Measurements from ENCODE around the gene DAB1.

DAB1 gene

GRCh38 chr1:57036641-57037579 is 386.9 kb downstream of the DAB1 start:
- Histone ChIP-seq H3K4me2 (ENCODE audit: low read depth, low read length, poor library complexity, severe bottlenecking) (no peak overlapping the region), H3K4me3 (ENCODE audit: insufficient read depth, low read length, poor library complexity, severe bottlenecking) (no peak overlapping the region), H3K27me3 (ENCODE audit: low read length) (no peaks in the 10 kb centered on the region), H3K79me2 (ENCODE audit: insufficient read depth, low read length) (no peaks in the 10 kb centered on the region), H3K9me2 (replicated peaks; ENCODE audit: insufficient read depth, low read length) (0 out of 2 replicates have a peak, but pooled peaks cover 3% of the 10 kb centered on the region), H4K20me1 (ENCODE audit: low read depth, low read length) (no peaks in the 10 kb centered on the region), H3K36me3 (ENCODE audit: low read length) (no peaks in the 10 kb centered on the region), H3K9ac (ENCODE audit: low read length) (no peak overlapping the region), H2AFZ (ENCODE audit: low read depth, low read length, severe bottlenecking) (no peak overlapping the region), H3F3A (ENCODE audit: insufficient read depth) (no peaks in the 10 kb centered on the region), H3K9me3 (ENCODE audit: insufficient read depth, low read length) (no peaks in the 10 kb centered on the region), H3K27ac (ENCODE audit: low read depth, low read length) (no peak overlapping the region)
- TF ChIP-seq CTCF (IDR thresholded peaks at IDR 0.05; ENCODE audit: insufficient read depth, low read length, poor library complexity, severe bottlenecking) (no peak), EZH2phosphoT487 (conservative IDR thresholded peaks at IDR 0.05; ENCODE audit: low read length) (no peak)

- TF ChIP-seq EZH2phosphoT487 (conservative IDR thresholded peaks at IDR 0.05; ENCODE audit: low read length) (no peak), CTCF (IDR thresholded peaks at IDR 0.05; ENCODE audit: insufficient read depth, low read length, poor library complexity, severe bottlenecking) (no peak)
- Histone ChIP-seq H3K9me2 (replicated peaks; ENCODE audit: insufficient read depth, low read length) (0 out of 2 replicates have a peak, but pooled peaks cover 3% of the 10 kb centered on the region), H3K4me2 (ENCODE audit: low read depth, low read length, poor library complexity, severe bottlenecking) (no peak overlapping the region)
Measured at GRCh38 chr1:57034713-57035112, 389.1 kb downstream of the DAB1 start.

GRCh38 chr1:57033222-57034001 is 390.4 kb downstream of the DAB1 start:
- H3K4me2 ChIP-seq (ENCODE audit: low read depth, low read length, poor library complexity, severe bottlenecking): no peak overlapping the region
- no peaks in the 10 kb centered on the region for H3K9me2 ChIP-seq (replicated peaks; ENCODE audit: insufficient read depth, low read length)
- H3F3A ChIP-seq (ENCODE audit: insufficient read depth): no peaks in the 10 kb centered on the region
- H3K27me3 ChIP-seq (ENCODE audit: low read length): no peaks in the 10 kb centered on the region
- no peak overlapping the region for H3K27ac ChIP-seq (ENCODE audit: low read depth, low read length)
- TF ChIP-seq CTCF (IDR thresholded peaks at IDR 0.05; ENCODE audit: insufficient read depth, low read length, poor library complexity, severe bottlenecking) (no peak), EZH2phosphoT487 (conservative IDR thresholded peaks at IDR 0.05; ENCODE audit: low read length) (no peak)
- no peaks in the 10 kb centered on the region for H3K9me3 ChIP-seq (ENCODE audit: insufficient read depth, low read length)
- no peaks in the 10 kb centered on the region for H4K20me1 ChIP-seq (ENCODE audit: low read depth, low read length)
- H3K4me3 ChIP-seq (ENCODE audit: insufficient read depth, low read length, poor library complexity, severe bottlenecking): no peak overlapping the region
- no peak overlapping the region for H2AFZ ChIP-seq (ENCODE audit: low read depth, low read length, severe bottlenecking)
- no peaks in the 10 kb centered on the region for H3K79me2 ChIP-seq (ENCODE audit: insufficient read depth, low read length)
- H3K36me3 ChIP-seq (ENCODE audit: low read length): no peaks in the 10 kb centered on the region
- no peak overlapping the region for H3K9ac ChIP-seq (ENCODE audit: low read length)

More at GRCh38 chr1:57034713-57035112, 389.1 kb downstream of the DAB1 start:
- no peak overlapping the region for H2AFZ ChIP-seq (ENCODE audit: low read depth, low read length, severe bottlenecking)
- no peak overlapping the region for H3K4me3 ChIP-seq (ENCODE audit: insufficient read depth, low read length, poor library complexity, severe bottlenecking)
- H3F3A ChIP-seq (ENCODE audit: insufficient read depth): no peaks in the 10 kb centered on the region
- H3K9ac ChIP-seq (ENCODE audit: low read length): no peak overlapping the region
- no peak overlapping the region for H3K27ac ChIP-seq (ENCODE audit: low read depth, low read length)
- H3K36me3 ChIP-seq (ENCODE audit: low read length): no peaks in the 10 kb centered on the region
- H3K9me3 ChIP-seq (ENCODE audit: insufficient read depth, low read length): no peaks in the 10 kb centered on the region
- no peaks in the 10 kb centered on the region for H4K20me1 ChIP-seq (ENCODE audit: low read depth, low read length)
- no peaks in the 10 kb centered on the region for H3K27me3 ChIP-seq (ENCODE audit: low read length)
- H3K79me2 ChIP-seq (ENCODE audit: insufficient read depth, low read length): no peaks in the 10 kb centered on the region
